ENCODE results near the gene AKAP13. TPM values are rescaled to one million over a fixed set of nuclear protein-coding genes. Genes with fewer than 3 reads are reported as not detected.
A peak's percentile ranks its signal among the peaks of the same experiment; 100 is the strongest.

The AKAP13 gene
- total RNA-seq, 1 donor from 2014 or later, result 41.1 TPM

- DNase-seq (ENCODE audit: low read depth) (no peak), FAIRE-seq (no peak)
- TF ChIP-seq, protein P1, sequence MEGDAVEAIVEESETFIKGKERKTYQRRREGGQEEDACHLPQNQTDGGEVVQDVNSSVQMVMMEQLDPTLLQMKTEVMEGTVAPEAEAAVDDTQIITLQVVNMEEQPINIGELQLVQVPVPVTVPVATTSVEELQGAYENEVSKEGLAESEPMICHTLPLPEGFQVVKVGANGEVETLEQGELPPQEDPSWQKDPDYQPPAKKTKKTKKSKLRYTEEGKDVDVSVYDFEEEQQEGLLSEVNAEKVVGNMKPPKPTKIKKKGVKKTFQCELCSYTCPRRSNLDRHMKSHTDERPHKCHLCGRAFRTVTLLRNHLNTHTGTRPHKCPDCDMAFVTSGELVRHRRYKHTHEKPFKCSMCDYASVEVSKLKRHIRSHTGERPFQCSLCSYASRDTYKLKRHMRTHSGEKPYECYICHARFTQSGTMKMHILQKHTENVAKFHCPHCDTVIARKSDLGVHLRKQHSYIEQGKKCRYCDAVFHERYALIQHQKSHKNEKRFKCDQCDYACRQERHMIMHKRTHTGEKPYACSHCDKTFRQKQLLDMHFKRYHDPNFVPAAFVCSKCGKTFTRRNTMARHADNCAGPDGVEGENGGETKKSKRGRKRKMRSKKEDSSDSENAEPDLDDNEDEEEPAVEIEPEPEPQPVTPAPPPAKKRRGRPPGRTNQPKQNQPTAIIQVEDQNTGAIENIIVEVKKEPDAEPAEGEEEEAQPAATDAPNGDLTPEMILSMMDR (IDR thresholded peaks at IDR 0.05; ENCODE audit: insufficient read depth, low read length, severe bottlenecking), result no peak
- Histone ChIP-seq H3K27me3 (ENCODE audit: control insufficient read depth, insufficient read depth, low read length) (no peaks in the 10 kb centered on the region), H3K4me3 (ENCODE audit: low read depth, low read length) (no peak overlapping the region), H3K36me3 (ENCODE audit: control insufficient read depth, insufficient read depth, low read length) (peaks cover 6% of the 10 kb centered on the region)
Measured at GRCh38 chr15:85673326-85673725, 292.9 kb downstream of the AKAP13 start.

DNA sequence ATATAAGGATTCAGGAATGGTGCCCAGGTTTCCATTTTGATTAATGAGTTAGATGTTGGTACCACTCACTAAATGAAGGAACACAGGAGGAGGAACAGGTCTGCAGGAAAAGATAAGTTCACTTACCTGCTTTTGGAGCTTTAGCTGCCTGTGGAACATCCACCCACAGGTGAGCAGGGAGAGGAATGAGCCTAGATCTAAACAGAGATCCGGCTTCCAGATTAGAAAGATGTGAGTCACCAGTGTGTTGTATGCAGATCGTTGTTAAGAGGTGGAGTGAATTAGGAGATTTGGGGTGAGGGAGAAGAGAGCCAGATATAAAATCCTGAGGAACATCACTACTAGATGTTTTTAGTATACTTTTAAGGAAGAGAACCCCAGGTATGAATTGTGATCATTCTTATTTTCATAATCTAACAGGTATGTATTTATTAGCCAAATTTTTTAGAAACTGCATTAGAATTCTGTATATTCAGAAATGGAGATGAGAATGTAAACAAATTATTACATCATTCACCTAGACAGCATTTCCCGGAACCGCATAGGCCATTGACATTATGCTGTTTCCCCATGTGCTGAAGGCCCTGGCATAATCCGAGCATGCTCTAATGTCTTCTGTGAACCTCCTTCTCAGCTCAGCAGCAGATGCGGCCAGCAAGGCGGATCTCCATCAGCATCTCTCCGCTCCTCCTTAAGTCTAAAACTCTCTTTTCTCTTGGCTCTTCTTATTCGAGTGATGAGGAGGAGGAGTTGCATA, 296.1 kb downstream of the AKAP13 start:
- TF ChIP-seq, protein P1 (IDR thresholded peaks at IDR 0.05; ENCODE audit: insufficient read depth, low read length, severe bottlenecking), result no peak
- H3K27me3 ChIP-seq (ENCODE audit: control insufficient read depth, insufficient read depth, low read length), result no peaks in the 10 kb centered on the region
- FAIRE-seq (no peak), DNase-seq (ENCODE audit: low read depth) (peak; percentile 50)
- no peak overlapping the region for H3K4me3 ChIP-seq (ENCODE audit: low read depth, low read length)
- peaks cover 5% of the 10 kb centered on the region for H3K36me3 ChIP-seq (ENCODE audit: control insufficient read depth, insufficient read depth, low read length)

- TF ChIP-seq, protein P1 (IDR thresholded peaks at IDR 0.05; ENCODE audit: insufficient read depth, low read length, severe bottlenecking), result no peak
- no peak overlapping the region for H3K4me3 ChIP-seq (ENCODE audit: low read depth, low read length)
- DNase-seq (ENCODE audit: low read depth), result no peak
- no peaks in the 10 kb centered on the region for H3K27me3 ChIP-seq (ENCODE audit: control insufficient read depth, insufficient read depth, low read length)
- peaks cover 5% of the 10 kb centered on the region for H3K36me3 ChIP-seq (ENCODE audit: control insufficient read depth, insufficient read depth, low read length)
- FAIRE-seq, result no peak
Measured at GRCh38 chr15:85679231-85679630, 298.8 kb downstream of the AKAP13 start.

DNA sequence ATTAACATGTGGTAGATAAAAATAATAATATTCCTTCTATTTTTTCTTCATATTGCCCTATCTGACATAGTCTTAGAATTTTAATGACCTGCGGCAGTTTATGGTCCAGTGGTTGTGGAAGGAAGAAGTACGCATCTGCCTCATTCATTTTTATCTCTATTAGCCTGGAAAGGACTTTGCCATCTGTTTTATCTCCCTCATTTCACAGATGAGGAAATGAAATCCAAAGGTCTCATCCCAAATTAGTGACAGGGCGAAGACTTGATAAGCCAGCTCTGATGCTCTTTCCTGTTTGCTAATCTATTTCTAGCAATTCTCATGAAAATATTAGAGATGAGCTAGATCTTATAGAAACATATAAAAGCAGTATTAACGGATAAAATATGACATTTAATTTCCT, 301.0 kb downstream of the AKAP13 start:
- no peak for FAIRE-seq
- H3K4me3 ChIP-seq (ENCODE audit: low read depth, low read length), result no peak overlapping the region
- no peak for DNase-seq (ENCODE audit: low read depth)
- peaks cover 7% of the 10 kb centered on the region for H3K36me3 ChIP-seq (ENCODE audit: control insufficient read depth, insufficient read depth, low read length)
- H3K27me3 ChIP-seq (ENCODE audit: control insufficient read depth, insufficient read depth, low read length), result no peaks in the 10 kb centered on the region
- TF ChIP-seq, protein P1 (IDR thresholded peaks at IDR 0.05; ENCODE audit: insufficient read depth, low read length, severe bottlenecking), result no peak

GRCh38 chr15:85684174-85684710, 303.8 kb downstream of the AKAP13 start:
- DNase-seq (ENCODE audit: low read depth) (no peak), FAIRE-seq (no peak)
- TF ChIP-seq, protein P1 (IDR thresholded peaks at IDR 0.05; ENCODE audit: insufficient read depth, low read length, severe bottlenecking), result no peak
- H3K27me3 ChIP-seq (ENCODE audit: control insufficient read depth, insufficient read depth, low read length), result no peaks in the 10 kb centered on the region
- no peak overlapping the region for H3K4me3 ChIP-seq (ENCODE audit: low read depth, low read length)
- H3K36me3 ChIP-seq (ENCODE audit: control insufficient read depth, insufficient read depth, low read length), result peaks cover 4% of the 10 kb centered on the region
